HG03066 (cell line): ENCODE results near the gene MAML3.

Experiments
- ATAC-seq: cut with Tn5 transposase; IDR thresholded peaks from one replicate; pipeline ENCODE4 v1.9.1; 2021; ENCODE audit warnings: low read depth; ENCODE audit not compliant: unreplicated experiment

The MAML3 gene

GRCh38 chr4:139776235-139776634, 377.7 kb downstream of the MAML3 start:
- ATAC-seq: no peak

- ATAC-seq: no peak
Observed at GRCh38 chr4:139774759-139775487, 379.1 kb downstream of the MAML3 start.

- no peak for ATAC-seq
Observed at GRCh38 chr4:139773560-139774318, 380.2 kb downstream of the MAML3 start.

GRCh38 chr4:139770361-139770760, 383.6 kb downstream of the MAML3 start:
- ATAC-seq: no peak

GRCh38 chr4:139769364-139769763, 384.6 kb downstream of the MAML3 start:
- no peak for ATAC-seq

GRCh38 chr4:139768896-139769295, 385.1 kb downstream of the MAML3 start:
- ATAC-seq: no peak

GRCh38 chr4:139768366-139768765, 385.6 kb downstream of the MAML3 start:
- no peak for ATAC-seq

GRCh38 chr4:139767585-139767984, 386.4 kb downstream of the MAML3 start:
- ATAC-seq: no peak

GRCh38 chr4:139767168-139767567, 386.8 kb downstream of the MAML3 start:
- no peak for ATAC-seq

GRCh38 chr4:139764686-139765310, 389.2 kb downstream of the MAML3 start:
- no peak for ATAC-seq

- no peak for ATAC-seq
Observed at GRCh38 chr4:139764182-139764581, 389.8 kb downstream of the MAML3 start.

GRCh38 chr4:139763672-139764071, 390.3 kb downstream of the MAML3 start:
- no peak for ATAC-seq

GRCh38 chr4:139763205-139763604, 390.8 kb downstream of the MAML3 start:
- ATAC-seq: no peak

GRCh38 chr4:139762720-139763119, 391.3 kb downstream of the MAML3 start:
- ATAC-seq: no peak

GRCh38 chr4:139761461-139761860, 392.5 kb downstream of the MAML3 start:
- no peak for ATAC-seq

GRCh38 chr4:139760567-139760966, 393.4 kb downstream of the MAML3 start:
- ATAC-seq: no peak

- ATAC-seq: no peak
Observed at GRCh38 chr4:139759097-139759496, 394.9 kb downstream of the MAML3 start.

- ATAC-seq: no peak
Observed at GRCh38 chr4:139756391-139757180, 397.4 kb downstream of the MAML3 start.

- ATAC-seq: no peak
Observed at GRCh38 chr4:139754938-139755337, 399.0 kb downstream of the MAML3 start.

GRCh38 chr4:139753686-139754085, 400.3 kb downstream of the MAML3 start:
- no peak for ATAC-seq
